Measurements from ENCODE around the gene BTAF1.

Gene BTAF1

DNA sequence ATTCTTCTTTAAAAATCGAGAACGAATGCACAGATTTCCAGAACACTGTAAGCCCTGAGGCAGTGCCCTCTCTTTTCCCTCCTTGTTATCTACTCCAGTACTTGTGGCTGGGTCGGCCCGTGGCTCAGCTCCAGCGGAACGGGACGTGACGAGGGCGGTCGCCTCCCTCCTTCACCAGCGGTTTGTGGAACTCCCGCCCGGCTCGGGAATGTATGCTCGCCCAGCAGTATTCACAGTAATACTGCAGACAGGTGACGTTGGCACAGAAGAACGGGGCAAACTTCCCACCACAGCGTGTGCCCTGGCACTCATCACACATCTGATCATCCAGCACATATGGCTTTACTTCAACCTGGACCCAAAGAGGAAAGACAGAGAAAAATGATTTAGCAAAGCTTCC is 128.5 kb downstream of the BTAF1 start:
- DNase-seq (ENCODE audit: low read depth in 2 of 2) = no peak

GRCh38 chr10:92052741-92053140 is 129.2 kb downstream of the BTAF1 start:
- DNase-seq (ENCODE audit: low read depth in 2 of 2) = no peak

GRCh38 chr10:92054807-92055206 is 131.2 kb downstream of the BTAF1 start:
- no peak for DNase-seq (ENCODE audit: low read depth in 2 of 2)

DNA sequence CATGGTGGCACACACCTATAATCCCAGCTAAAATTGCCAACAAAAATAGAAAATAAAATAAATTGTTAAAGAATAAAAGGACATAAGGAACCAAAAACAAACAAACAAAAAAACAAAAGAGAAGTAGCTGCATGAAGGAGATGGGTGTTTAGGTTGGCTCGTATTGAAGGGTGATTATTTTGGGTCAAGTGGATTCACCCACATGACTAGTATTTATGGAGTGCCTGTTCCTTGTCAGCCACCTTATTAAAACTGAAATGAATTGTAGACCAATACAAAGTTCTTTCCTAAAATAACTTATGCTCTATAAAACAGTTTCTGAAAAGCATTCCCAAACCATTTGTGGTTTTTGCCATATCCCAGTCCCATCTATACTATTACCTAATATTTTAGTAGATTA is 138.7 kb downstream of the BTAF1 start:
- DNase-seq (ENCODE audit: low read depth in 2 of 2) = no peak

DNA sequence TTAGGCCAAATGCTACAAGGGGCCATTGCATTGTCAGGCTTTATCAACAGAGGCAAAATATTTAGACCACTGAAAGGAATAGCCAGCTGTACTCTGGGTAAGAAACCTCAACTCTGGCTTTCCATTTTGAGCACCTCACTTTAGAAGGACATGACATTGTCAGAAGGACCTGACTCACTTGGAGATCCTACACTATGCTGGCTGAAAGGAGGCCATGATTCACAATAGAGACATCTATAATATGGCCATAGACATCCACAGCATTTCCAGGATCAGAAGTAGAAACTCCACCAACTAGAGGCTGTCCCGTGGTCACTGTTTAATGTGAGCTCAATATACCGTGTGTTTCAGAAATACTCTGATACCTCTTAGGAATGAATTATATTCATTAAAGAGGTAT is 140.9 kb downstream of the BTAF1 start:
- no peak for DNase-seq (ENCODE audit: low read depth in 2 of 2)

DNA sequence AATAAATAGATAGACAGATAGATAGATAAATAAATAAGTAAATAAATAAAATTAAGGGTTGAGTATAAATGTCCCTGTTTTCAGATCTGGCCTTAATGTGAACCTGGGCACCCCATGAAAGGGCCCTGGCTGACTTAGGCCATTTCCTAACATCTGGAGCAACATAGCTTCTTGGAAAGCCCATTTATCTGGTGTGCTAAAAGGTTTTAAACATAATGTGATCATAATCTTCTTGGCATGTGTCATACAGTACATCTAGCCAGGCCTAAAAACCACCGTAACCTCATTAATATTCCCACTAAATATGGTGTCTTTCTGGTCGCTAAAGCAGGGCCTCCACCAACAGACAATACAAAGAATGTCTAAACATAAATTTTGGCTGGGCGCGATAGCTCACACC is 142.8 kb downstream of the BTAF1 start:
- no peak for DNase-seq (ENCODE audit: low read depth in 2 of 2)

DNA sequence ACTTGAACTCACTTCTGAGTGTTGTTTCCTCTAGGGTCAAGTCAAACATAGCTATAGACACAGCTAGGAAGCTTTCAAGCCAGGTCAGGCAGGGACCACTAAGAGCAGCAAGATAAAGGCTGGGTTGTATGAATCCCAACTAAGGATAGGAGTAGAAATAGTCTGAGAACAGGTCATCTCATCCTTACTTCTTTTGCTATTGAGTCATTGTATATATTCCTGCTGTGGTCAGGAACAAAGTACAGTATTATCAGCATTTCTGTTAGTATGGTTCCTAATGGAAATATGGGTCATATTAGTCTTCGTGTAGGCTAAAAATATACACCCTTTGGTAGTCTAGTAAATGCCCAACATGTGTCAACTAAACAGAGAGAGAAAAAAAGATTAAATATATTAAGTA is 145.3 kb downstream of the BTAF1 start:
- DNase-seq (ENCODE audit: low read depth in 2 of 2) = no peak

GRCh38 chr10:92074126-92074887 is 150.7 kb downstream of the BTAF1 start:
- no peak for DNase-seq (ENCODE audit: low read depth in 2 of 2)

DNA sequence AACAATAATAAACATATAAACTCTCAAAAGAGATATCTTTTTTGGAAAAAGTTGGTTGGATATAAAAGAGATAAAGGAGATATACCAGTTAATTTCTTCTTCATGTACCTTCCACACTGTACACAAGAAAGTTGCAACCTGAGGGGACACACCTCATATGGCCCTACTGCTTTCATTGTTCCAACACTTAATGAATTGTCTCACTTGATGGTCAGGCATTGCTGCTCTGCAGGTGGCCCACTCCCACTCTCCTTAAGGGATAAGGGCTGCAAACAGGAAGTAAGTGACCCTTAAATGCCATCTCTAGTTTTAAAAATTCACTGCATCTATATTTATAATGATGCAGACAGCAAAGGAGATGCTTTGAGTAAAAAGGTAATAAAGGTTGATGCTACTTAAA is 152.3 kb downstream of the BTAF1 start:
- DNase-seq (ENCODE audit: low read depth in 2 of 2) = no peak

DNA sequence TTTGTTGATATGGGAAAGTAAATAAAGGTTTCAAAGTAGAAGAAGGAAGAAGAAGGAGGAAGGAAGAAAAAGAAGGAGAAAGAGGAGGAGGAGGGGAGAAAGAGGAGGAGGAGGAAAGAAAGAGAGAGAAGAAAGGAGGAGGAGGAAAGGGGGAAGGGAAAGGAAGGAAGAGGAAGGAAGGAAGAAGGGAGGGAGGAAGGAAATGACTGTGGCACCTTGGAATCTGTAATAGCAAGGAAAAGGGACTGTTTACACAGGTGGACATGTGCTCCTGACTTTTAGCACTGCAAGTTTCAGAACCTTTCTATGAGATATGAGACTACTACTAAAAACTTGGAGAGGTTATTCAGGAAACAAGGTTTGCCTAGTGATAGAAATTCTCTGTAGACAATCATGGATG is 153.2 kb downstream of the BTAF1 start:
- no peak for DNase-seq (ENCODE audit: low read depth in 2 of 2)

GRCh38 chr10:92079003-92079402 is 155.4 kb downstream of the BTAF1 start:
- DNase-seq (ENCODE audit: low read depth in 2 of 2) = no peak
